Kasumi-1 (cell line): ENCODE results near the gene SRSF2.
A peak's percentile ranks its signal among the peaks of the same experiment; 100 is the strongest.
"Not testable (repeated sequence)": the region's sequence is repeated elsewhere in the genome, so short reads cannot be mapped to it uniquely, and the experiment has no call there.

ENCODE experiments used
- DNase-seq, 2 experiments: peaks; one replicate each; lab custom pipeline; 2025; lab: John Stamatoyannopoulos, UW

SRSF2 gene

GRCh38 chr17:76738468-76738850 is 1.3 kb upstream of the SRSF2 start:
- DNase-seq, result peak; percentile 32 to 59

GRCh38 chr17:76737676-76738467 is 741 bp upstream of the SRSF2 start, which contains the start of gene MFSD11:
TSS of gene MFSD11 (plus strand) at chr17:76738119. CDS start at chr17:76738353, 234 bp downstream.
- peak; percentile 93 to 97 for DNase-seq

- DNase-seq, result peak in 1 of 2 experiments; percentile 43
These were observed 616 bp downstream of the SRSF2 start for GRCh38 chr17:76736349-76737081.

- DNase-seq, result peak; percentile 43 to 64
These were observed 1.4 kb downstream of the SRSF2 start for GRCh38 chr17:76735586-76736348.

GRCh38 chr17:76735006-76735405 is 2.1 kb downstream of the SRSF2 start:
- DNase-seq, result peak; percentile 53 to 57

GRCh38 chr17:76734080-76734840 is 2.9 kb downstream of the SRSF2 start:
- DNase-seq, result peak; percentile 66 to 81

GRCh38 chr17:76733618-76733957 is 3.5 kb downstream of the SRSF2 start:
- no peak for DNase-seq

- DNase-seq, result no peak
These were observed 4.2 kb downstream of the SRSF2 start for GRCh38 chr17:76732734-76733617.

GRCh38 chr17:76731800-76732733 is 5.1 kb downstream of the SRSF2 start:
- DNase-seq, result not testable (repeated sequence)

- DNase-seq, result peak in 1 of 2 experiments; percentile 51
These were observed 9.2 kb downstream of the SRSF2 start for GRCh38 chr17:76727745-76728456.

GRCh38 chr17:76726776-76727718 is 10.1 kb downstream of the SRSF2 start, which contains the start of gene METTL23:
TSS of gene METTL23 (plus strand) at chr17:76726839. CDS start at chr17:76729711, 2,872 bp downstream.
- peak; percentile 55 to 60 for DNase-seq

GRCh38 chr17:76726231-76726775 is 10.8 kb downstream of the SRSF2 start, which contains the start of gene JMJD6:
TSS of gene JMJD6 (minus strand) at chr17:76726606. CDS start at chr17:76726475, 131 bp downstream.
- DNase-seq, result peak; percentile 98 to 99

- peak; percentile 67 to 73 for DNase-seq
These were observed 11.4 kb downstream of the SRSF2 start for GRCh38 chr17:76725580-76726230.

- no peak for DNase-seq
These were observed 13.3 kb downstream of the SRSF2 start for GRCh38 chr17:76723812-76724211.

GRCh38 chr17:76722977-76723376 is 14.2 kb downstream of the SRSF2 start:
- DNase-seq, result not testable (repeated sequence)

GRCh38 chr17:76722279-76722678 is 14.9 kb downstream of the SRSF2 start:
- no peak for DNase-seq

- no peak for DNase-seq
These were observed 15.7 kb downstream of the SRSF2 start for GRCh38 chr17:76721463-76721862.
